ENCODE results near the gene PCED1B.

DNA sequence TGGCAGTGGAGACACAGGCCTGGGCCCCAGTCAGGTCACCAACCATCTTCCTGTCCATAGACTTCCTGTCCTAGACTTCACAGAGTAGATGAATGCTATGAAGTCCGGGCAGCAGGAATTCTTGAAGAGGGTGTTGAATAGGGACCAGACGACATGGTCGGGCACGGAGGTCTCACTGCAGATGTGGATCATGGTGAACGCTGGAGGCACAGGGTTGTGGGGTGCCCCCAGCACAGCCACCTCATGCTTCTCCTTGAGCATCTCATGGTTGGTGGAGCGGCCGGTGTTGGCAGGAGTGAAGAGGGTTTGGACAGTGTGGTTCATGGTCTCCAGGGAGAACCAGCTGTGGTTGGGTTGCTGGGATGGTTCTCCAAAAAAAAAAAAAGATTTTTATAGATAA lies 56.2 kb downstream of the PCED1B start:
- no peak for TF ChIP-seq POLR2AphosphoS5 (IDR thresholded peaks at IDR 0.05; ENCODE audit: low read depth)
- TF ChIP-seq, protein P1, sequence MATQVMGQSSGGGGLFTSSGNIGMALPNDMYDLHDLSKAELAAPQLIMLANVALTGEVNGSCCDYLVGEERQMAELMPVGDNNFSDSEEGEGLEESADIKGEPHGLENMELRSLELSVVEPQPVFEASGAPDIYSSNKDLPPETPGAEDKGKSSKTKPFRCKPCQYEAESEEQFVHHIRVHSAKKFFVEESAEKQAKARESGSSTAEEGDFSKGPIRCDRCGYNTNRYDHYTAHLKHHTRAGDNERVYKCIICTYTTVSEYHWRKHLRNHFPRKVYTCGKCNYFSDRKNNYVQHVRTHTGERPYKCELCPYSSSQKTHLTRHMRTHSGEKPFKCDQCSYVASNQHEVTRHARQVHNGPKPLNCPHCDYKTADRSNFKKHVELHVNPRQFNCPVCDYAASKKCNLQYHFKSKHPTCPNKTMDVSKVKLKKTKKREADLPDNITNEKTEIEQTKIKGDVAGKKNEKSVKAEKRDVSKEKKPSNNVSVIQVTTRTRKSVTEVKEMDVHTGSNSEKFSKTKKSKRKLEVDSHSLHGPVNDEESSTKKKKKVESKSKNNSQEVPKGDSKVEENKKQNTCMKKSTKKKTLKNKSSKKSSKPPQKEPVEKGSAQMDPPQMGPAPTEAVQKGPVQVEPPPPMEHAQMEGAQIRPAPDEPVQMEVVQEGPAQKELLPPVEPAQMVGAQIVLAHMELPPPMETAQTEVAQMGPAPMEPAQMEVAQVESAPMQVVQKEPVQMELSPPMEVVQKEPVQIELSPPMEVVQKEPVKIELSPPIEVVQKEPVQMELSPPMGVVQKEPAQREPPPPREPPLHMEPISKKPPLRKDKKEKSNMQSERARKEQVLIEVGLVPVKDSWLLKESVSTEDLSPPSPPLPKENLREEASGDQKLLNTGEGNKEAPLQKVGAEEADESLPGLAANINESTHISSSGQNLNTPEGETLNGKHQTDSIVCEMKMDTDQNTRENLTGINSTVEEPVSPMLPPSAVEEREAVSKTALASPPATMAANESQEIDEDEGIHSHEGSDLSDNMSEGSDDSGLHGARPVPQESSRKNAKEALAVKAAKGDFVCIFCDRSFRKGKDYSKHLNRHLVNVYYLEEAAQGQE (IDR thresholded peaks at IDR 0.05; ENCODE audit: unreplicated experiment), result no peak
- TF ChIP-seq, protein P2, sequence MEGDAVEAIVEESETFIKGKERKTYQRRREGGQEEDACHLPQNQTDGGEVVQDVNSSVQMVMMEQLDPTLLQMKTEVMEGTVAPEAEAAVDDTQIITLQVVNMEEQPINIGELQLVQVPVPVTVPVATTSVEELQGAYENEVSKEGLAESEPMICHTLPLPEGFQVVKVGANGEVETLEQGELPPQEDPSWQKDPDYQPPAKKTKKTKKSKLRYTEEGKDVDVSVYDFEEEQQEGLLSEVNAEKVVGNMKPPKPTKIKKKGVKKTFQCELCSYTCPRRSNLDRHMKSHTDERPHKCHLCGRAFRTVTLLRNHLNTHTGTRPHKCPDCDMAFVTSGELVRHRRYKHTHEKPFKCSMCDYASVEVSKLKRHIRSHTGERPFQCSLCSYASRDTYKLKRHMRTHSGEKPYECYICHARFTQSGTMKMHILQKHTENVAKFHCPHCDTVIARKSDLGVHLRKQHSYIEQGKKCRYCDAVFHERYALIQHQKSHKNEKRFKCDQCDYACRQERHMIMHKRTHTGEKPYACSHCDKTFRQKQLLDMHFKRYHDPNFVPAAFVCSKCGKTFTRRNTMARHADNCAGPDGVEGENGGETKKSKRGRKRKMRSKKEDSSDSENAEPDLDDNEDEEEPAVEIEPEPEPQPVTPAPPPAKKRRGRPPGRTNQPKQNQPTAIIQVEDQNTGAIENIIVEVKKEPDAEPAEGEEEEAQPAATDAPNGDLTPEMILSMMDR (conservative IDR thresholded peaks at IDR 0.05; ENCODE audit: low read depth in 2 of 2), result no peak
- TF ChIP-seq EZH2phosphoT487 (IDR thresholded peaks at IDR 0.05; ENCODE audit: unreplicated experiment), result no peak
- no peak for TF ChIP-seq EZH2 (IDR thresholded peaks at IDR 0.05; ENCODE audit: low read depth, unreplicated experiment)
- no peak for TF ChIP-seq JUNB (IDR thresholded peaks at IDR 0.05; ENCODE audit: unreplicated experiment)
- no peak for TF ChIP-seq ZNF331 (CRISPR knock-in tag; IDR thresholded peaks at IDR 0.05; ENCODE audit: low read depth)
- TF ChIP-seq, protein P3, sequence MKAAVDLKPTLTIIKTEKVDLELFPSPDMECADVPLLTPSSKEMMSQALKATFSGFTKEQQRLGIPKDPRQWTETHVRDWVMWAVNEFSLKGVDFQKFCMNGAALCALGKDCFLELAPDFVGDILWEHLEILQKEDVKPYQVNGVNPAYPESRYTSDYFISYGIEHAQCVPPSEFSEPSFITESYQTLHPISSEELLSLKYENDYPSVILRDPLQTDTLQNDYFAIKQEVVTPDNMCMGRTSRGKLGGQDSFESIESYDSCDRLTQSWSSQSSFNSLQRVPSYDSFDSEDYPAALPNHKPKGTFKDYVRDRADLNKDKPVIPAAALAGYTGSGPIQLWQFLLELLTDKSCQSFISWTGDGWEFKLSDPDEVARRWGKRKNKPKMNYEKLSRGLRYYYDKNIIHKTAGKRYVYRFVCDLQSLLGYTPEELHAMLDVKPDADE (IDR thresholded peaks at IDR 0.05), result no peak

Measured in GM23338 (cell line).